HG02973 (cell line): ENCODE data around the gene IRF8.
A peak's percentile ranks its signal among the peaks of the same experiment; 100 is the strongest.
"Not testable (repeated sequence)": the region's sequence is repeated elsewhere in the genome, so short reads cannot be mapped to it uniquely, and the experiment has no call there.

Experiments
- ATAC-seq: cut with Tn5 transposase; IDR thresholded peaks from one replicate; pipeline ENCODE4 v1.9.1; 2021; ENCODE audit warnings: moderate library complexity; ENCODE audit not compliant: unreplicated experiment

The IRF8 gene

DNA sequence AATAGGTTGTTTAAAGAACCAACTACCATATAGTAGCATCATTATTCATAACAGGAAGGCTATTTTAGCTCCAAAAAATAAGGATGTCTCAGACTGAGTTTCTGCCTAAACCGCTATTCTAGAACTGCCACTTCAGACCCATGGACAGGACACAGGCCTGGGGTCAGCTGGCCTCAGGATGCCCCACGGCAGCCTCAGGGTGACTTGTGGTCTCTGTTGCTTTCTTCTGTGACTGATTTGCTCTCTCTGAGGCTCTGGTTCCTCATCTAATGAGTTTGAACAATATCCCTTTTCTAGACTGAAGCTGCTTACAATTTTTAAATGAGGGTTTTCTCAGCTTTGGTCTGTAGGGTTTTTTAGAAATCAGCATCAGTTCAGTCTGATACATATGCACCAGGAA, 31.8 kb upstream of the IRF8 start:
- no peak for ATAC-seq

DNA sequence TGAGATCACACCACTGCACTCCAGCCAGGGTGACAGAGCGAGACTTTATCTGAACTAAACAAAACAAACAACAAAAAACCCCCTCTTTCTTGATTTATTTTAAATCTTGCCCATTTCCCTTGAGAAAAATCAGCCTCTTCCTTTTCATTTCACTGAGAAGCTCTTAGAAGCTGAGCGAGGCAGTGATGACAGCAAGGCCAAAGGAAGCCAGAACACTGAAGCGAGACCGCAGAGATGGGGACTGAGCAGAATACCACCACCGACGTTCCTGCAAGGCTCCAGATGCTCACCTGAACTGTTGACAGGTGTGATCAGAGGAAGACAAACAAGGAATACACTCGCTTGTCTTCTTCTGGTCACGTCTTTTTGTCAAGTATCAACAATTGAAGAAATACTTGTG, 30.5 kb upstream of the IRF8 start:
- ATAC-seq = no peak

DNA sequence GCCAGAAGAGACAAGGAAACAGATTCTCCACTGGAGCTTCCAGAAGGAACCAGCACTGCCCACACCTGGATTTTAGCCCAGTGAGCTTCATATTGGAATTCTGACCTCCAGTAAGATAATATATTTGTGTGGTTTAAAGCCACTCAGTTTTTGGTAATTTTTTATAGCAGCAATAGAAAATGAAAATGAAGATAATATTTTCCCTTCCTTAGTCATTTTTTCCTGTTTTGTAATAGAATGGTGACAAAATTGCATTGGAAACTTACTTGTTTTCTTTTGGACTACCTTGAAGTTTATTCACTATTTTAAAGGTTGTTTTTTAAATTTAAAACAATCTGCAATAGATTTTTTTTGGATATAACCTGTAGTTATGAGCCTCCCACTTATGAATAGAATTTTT, 29.8 kb upstream of the IRF8 start:
- ATAC-seq = no peak

DNA sequence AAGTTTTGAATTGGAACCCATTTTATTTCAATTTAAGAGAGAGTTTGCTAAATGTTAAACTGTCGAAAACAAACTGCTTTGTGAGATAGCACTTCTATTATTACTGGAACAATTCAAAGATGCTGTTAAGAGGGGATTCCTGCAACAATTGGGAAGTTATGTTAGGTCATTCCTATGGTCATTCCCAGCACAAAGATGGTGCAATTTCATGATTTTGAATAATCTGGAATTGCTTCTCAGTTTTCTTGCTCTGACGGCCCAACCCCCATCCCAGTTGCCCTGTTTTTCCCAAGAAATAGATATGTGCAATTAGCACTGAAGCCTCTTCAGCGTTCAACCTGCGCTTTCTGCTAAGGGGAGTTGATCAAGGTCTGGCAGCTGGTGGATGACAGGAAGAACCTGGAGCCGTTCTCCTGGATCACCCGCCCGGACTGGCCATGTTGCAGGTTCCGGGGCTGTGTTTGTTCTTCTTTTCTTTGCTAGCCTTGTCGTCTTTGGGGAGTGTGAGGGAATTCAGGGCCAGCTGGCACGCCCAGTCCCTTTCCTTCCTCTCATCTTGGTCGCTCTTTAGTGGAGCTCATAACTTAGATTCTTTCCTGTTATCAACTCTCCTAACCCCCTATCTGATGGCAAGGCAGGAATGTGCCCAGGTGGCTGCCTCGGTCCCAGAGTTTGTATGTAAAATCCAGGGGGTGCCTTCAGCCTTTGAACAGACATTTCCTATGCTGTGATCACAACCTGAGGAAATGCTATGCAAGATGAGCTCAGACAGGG, 29.0 kb upstream of the IRF8 start:
- peak; percentile 13 for ATAC-seq

DNA sequence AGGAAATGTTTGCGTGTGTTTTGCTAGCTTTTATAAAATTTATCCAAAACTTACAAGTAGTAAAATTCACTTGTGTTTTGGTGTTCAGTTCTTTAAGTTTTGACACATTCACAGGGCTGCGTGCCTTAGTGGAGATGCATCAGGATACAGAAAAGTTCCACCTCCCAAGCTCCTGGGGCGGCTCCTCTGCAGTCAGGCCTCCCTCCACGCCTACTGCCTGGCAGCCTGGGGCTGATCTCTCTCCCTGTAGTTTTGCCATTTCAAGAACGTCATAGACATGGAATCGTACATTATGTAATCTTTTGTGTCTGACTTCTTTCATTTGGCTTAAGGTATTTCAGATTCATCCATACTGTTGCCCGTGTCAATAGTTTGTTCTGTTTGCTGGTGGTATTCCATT, 27.2 kb upstream of the IRF8 start:
- ATAC-seq = no peak

DNA sequence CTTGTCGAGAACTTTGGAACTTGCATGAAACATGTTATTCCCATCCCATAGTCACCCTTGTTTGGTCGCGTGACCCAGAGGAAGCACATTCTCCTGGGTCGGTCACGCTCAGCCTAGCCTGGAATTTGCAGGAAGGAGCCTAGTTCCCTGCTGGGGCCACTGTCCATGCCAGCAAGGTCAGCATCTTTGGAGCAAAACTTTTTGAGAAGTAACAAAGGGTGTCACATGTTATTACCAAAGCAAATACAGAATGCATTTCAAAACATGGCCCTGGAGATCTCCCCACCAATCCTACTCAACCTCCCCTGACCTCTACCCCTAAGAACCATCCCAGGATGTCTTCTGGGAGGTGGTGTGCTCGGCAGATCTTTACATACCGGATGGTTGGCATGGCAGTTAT, 26.2 kb upstream of the IRF8 start:
- ATAC-seq = no peak

DNA sequence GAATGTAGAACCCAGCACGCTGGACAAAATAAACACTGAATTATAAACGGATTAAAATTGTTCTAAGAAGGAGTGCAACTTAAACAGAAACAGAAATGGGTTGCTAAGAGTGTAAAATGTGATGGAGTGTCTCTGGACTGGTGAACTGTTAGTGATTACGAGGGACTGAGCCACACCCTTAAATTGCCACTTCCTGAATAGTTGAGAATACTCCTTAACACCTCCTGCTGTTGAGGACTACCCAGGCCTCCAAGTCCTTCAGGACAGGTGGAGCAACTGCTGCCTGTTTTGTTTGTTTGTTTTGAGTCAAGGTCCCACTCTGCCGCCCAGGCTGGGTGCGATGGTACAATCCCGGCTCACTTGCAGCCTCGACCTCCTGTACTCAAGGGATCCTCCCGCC, 25.8 kb upstream of the IRF8 start:
- no peak for ATAC-seq

DNA sequence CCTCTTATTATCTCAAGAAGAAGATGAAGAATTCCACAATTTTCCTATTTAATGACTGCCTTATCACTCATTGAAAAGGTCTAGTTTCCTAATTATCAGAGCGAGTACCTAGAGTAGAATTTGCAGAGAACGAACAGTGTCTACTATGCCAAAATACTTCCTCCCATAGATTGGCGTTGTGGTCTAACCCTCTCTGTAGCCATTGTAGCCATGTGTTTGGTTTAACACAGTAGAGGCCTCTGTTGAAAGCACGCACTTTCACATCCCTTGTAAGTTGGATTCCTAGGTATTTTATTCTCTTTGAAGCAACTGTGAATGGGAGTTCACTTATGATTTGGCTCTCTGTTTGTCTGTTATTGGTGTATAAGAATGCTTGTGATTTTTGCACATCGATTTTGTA, 24.9 kb upstream of the IRF8 start:
- ATAC-seq = not testable (repeated sequence)

DNA sequence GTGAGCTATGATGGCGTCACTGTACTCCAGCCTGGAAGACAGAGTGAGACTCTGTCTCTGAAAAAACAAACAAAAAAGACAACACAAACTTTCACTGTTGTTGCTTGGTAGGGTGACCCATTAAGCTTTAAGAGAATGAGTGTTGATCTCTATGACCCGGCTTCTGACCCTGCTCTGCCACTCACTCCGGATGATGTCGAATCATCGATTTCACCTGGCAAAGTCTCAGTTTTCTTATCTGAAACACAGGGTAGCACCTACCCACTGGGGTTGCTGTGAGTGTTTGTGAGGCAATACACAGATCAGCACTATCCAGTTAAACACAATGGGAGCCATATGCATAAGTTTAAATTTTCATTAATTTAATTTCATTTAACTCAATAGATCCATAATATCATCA, 20.6 kb upstream of the IRF8 start:
- ATAC-seq = no peak

DNA sequence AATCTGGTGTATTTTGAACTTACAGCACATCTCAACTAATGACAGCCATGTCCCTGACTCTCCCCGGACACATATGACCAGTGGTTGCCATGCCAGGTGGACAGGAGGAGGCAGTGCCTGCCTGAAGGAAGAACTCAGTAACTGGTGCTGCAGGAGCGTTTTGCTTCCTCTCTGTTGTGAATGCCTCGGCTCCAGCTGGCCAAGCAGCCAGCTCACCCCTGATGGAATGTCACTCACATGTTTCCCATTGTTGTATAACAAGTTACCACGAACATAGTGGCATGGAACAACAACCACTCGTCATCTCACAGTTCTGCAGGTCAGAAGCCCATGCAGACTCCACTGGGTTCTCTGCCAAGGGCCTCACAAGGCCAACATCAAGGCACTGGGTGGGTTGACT, 20.1 kb upstream of the IRF8 start:
- ATAC-seq = no peak

DNA sequence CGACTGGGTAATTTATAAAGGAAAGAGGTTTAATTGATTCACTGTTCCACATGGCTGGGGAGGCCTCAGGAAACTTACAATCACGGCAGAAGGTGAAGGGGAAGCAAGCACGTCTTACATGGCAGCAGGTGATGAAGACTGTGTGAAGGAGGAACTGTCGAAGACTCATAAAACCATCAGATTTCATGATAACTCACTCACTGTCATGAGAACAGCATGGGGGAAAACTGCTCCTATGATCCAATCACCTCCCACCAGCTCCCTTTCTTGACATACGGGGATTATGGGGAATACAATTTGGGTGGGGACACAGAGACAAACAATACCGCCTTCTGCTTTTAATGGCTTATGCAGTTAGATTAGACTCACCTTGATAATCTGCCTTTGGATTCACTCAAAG, 19.4 kb upstream of the IRF8 start:
- no peak for ATAC-seq

DNA sequence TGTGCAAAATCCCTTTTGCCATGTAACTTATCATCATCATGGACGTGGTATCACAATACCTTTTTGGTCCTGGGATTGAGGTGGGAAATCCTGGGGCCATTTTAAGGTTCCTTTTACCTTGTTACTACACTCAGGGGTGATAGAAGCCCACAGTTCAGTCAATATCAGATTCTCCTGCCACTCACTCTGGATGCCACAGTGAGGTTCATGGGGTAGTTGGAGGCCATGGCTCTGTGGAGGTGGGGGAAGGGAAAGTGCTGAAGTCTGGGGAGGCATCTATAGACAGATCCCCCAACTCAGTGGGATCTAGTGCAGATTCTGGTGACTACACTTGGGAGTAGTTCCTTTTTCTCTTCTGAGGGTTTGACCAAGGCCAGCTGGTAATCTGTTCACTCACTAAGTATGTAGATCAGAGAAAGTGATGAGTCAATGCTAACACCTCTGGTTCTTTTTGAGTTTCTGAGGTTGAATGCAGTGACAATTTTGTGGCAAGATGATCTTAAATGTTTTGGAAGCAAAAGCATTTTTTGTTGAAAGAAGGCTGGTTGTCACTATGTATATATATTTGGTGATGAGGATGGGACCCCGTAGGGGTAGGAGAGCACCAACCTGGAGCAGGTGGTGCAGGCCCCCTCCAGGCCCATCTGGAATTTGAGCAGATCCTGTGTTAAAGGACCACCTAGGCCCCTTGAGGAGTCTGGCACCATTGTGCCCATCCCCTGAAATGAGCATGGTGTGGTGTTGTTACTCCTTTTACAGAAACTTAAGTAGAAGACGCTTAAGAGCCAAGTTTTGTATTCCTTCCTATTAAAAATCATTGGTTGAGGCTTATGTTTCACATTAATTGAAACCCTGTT, 18.8 kb upstream of the IRF8 start:
- peak; percentile 79 for ATAC-seq

DNA sequence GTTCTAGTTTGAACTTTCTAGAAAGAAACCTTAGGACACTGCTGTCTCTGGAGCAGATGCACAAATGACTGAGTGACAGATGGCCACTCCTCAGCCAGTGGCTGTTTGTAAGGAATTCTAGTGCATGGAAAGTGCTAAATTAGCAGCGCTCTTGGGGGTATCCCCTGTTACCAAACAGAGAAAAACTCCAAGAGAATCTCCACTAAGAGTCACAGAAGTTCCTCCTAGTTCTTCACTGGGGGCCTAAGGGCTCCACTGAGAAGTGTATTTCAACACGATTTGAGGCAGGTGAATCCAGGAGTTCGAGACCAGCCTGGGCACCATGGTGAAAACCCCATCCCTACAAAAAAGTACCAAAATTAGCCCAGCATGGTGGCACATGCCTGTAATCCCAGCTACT, 18.1 kb upstream of the IRF8 start:
- no peak for ATAC-seq

DNA sequence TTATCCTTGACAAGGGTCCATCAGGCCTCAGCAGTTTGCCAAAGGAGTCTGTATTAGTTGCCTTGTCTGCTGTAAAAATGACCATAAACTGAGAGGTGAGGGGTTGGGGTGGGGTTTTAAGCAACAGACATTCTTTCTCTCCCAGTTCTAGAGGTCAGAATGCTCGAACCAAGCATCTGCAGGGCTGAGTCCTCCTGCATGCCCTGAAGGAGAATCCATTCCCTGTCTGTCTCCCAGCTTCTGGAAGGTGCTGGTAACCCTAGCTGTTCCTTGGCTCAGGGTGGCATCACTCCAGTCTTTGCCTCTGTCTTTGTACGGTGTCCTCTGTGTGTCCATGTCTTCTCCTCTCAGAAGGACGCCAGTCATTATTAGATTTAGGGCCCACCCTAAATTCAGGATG, 17.5 kb upstream of the IRF8 start:
- ATAC-seq = no peak

DNA sequence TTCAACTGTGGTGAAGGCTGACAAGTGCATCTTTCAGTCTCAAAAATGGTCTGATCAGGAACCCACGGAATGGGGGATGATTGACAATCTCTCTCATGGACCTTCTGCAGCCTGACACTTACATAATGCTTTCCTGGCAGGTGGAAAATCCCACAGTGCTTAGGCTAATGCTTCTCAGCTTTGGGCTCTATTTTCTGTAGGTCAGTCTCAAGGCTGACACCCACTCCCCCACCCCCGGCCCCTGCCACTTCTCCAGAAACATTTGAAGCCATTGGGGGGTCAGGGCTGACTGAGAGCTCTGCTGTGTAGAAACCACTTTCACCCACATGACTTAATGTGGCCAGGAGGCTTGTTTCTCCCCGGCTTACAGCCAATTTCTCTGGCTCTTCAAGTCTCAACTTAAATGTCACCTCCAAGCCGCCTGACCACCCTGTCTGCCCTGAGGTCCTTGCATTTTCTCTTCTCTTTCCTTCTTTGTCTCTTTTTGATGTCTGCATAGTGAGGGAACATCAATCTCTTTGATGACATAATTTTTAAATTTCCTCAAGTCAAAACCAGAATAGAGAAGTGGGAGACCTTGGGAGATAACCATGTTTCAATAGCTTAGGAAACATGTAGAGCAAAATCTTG, 16.7 kb upstream of the IRF8 start:
- ATAC-seq = no peak

DNA sequence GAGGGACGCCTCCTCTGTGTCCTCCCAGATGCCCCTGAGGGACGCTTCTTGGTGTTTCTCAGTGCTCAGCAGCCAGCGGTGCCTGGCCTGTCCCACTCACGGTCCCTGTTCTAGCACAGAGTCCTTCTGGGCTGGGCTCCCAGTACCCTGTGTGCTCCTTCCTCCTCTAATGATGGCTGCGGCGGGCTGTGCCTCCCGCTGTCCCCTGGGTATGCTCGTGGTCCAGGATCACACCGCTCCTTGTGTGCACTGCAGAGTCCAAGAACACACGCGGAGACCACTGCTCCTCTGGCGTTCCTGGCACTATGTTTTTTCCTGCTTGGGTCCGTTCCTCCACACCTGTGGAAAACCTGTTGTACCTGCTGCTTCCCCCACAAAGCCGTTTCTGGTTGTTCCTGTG, 15.1 kb upstream of the IRF8 start:
- no peak for ATAC-seq

DNA sequence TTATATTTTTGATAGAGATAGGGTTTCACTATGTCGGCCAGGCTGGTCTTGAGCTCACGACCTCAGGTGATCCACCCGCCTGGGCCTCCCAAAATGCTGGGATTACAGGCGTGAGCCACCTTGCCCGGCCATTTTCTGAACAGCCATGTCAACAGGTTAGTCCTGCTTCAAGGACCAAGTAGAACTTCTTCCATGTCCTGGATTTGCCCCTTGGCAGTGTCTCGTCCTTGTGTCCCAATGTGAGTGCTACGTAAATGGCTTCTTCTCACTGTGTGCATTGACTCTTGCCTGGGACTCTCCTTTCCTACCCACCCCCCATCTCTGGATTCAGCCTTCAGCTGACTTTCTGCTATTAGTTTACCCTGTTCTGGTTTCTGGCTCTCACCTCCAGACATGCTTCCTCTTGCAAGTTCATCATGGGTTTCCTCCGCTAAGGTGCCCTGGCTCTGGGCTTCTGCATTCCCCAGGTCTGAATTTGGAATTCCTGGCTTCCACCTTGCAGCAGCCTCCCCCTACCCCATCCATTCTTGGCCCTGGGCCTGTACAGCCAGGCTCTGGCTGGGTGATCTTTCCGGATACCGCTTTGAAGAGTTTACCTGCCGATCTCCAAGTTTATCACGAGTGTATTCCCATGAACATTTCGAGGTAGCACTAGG, 14.0 kb upstream of the IRF8 start:
- no peak for ATAC-seq

DNA sequence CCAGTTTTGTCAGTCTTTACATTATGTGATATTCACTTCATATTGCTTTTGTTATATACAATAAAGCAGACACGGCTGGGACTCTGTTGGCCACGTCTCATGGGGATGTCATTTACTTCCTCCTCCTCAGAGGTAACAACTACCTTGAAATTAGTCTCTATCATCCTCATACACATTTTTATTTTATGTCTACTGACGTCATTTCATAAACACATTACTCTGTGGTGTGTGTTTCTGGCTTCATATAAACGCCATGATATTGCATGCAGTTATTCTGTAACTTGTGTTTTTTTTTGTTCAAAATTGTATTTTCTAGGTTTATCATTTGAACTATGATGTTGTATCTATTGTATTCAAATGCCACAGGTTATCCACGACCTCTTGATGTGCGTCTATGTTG, 13.4 kb upstream of the IRF8 start:
- ATAC-seq = no peak

DNA sequence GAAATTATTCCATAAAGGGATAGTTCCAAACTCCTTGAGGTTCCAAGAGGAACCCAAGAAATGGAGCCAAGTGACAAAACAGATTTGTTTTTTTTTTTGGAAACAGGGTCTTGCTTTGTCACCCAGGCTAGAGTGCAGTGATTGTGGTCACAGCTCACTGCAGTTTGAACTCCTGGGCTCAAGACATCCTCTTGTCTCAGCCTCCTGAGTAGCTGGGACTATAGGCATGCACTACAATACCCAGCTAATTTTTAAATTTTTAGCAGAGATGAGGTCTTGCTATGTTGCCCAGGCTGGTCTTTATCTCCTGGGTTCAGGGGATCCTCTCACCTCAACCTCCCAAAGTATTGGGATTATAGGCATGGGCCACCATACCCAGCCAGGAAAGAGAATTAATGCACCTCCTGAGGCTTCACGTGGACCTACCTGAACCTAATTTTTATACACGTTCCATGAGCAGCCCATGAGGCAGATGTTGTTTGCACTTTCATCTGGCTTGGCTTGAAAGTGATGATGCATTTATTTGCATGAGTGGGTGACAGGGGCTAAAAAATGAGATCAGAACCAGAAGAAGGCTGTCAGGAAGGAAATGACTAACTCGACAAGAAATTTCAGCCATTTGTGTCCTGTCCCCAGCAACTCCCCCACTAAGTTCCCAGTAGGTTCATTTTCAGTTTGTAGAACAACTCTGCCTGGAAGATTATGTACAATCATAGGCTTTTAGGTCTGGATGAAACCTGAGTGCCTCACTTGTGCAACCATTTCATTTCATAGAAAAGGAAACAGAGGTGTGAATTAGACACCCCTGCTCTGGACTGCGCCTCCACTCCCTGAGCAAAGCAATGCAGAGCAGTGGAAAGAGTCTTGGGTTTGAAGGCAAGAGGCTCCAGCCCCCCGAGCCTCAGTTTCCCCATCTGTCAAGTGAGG, 10.3 kb upstream of the IRF8 start:
- peak; percentile 83 for ATAC-seq

DNA sequence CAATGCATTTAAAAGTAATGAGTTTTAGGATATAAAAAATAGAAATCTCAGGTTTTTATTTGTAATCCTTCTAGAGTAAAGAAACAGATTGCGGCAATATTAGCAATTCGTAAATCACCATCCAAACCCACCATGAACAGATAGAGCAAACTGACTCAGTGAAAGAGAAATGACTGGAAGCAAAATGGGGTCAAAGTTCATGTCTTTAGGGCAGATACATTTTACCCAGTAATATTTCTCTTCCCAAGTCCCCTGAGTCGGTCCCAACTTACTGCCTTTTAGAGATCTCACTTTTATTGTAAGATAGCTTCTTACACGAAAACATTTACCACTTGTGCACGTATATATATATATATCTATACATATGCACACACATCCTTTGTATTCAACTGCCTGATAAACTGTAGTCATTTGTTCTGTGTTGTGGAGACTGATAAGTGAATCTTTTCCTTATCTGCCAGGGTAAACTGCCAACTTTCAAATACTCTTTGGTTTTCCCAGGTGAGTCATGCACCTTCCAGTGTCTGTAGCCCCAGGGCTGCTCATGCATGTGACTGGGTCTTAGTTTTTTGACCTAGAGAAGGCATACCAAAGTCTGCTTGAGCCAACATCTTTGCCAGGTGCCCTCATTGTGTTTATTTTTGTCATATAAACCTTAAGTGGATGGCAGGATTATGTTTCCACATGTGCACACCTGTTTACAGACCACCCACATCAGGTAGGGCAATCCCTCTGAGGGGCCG, 7.8 kb upstream of the IRF8 start:
- no peak for ATAC-seq
